K562 (cell line): Measurements from ENCODE around the gene GCDH. TPM values are rescaled to one million over a fixed set of nuclear protein-coding genes. Genes with fewer than 3 reads are reported as not detected.
A peak's percentile ranks its signal among the peaks of the same experiment; 100 is the strongest.

Source experiments
- DLX4 ChIP-seq: fragments of 250-450 bp; sonication (Bioruptor Pico); IDR thresholded peaks from 2 replicates; pipeline ENCODE4 v1.6.1; 2021; ENCODE audit warnings: mild to moderate bottlenecking
- E4F1 ChIP-seq: fragments of 250-450 bp; sonication (Bioruptor Pico); IDR thresholded peaks from 2 replicates; pipeline ENCODE4 v1.5.0; 2021; ENCODE audit warnings: mild to moderate bottlenecking, borderline replicate concordance
- GATAD2A ChIP-seq: fragments of 450-650 bp; IDR thresholded peaks from 2 replicates; pipeline ENCODE4 v1.6.1; 2017
- LARP7 ChIP-seq: fragments of 450-650 bp; IDR thresholded peaks from 2 replicates; pipeline ENCODE4 v1.6.1; 2016
- MEF2D ChIP-seq: conservative IDR thresholded peaks from 2 replicates; pipeline ENCODE4 v1.6.1; 2016; ENCODE audit warnings: low read depth, missing genetic modification characterization, missing compliant biosample characterization
- NEUROD1 ChIP-seq: fragments of 150-350 bp; IDR thresholded peaks from 2 replicates; pipeline ENCODE4 v1.6.1; 2014; ENCODE audit warnings: borderline replicate concordance, low read length, low read depth; ENCODE audit not compliant: partially characterized antibody
- NFATC3 ChIP-seq: fragments of 450-650 bp; IDR thresholded peaks from 2 replicates; pipeline ENCODE4 v1.6.1; 2017; ENCODE audit warnings: mild to moderate bottlenecking
- REST ChIP-seq, 2 experiments: fragments of 450-650 bp; formaldehyde crosslinking in 1 of 2; IDR thresholded peaks; 2 replicates each; pipeline versions ENCODE4 v1.4.0 to v1.6.1; 2014 to 2020; ENCODE audit warnings: mild to moderate bottlenecking in 2 of 2, borderline replicate concordance in 1 of 2, low read depth in 1 of 2
- SIN3A ChIP-seq, 2 experiments: fragments of 150-350 bp in 1 of 2; IDR thresholded peaks; 2 replicates each; pipeline ENCODE4 v1.6.1; 2011 to 2016; ENCODE audit warnings: borderline replicate concordance in 2 of 2, low read depth in 2 of 2, low read length in 2 of 2, mild to moderate bottlenecking in 2 of 2, moderate library complexity in 2 of 2; ENCODE audit not compliant: control insufficient read depth in 1 of 2
- SPI1 ChIP-seq: IDR thresholded peaks from 2 replicates; pipeline ENCODE4 v1.6.1; 2011; ENCODE audit warnings: low read depth, low read length, control low read depth, borderline replicate concordance
- ZNF589 ChIP-seq: fragments of 200-800 bp; sonication (Bioruptor generic); IDR thresholded peaks from 2 replicates; pipeline ENCODE4 v1.6.1; 2016; ENCODE audit warnings: low read depth, missing genetic modification characterization, missing compliant biosample characterization
- ZSCAN29 ChIP-seq: fragments of 450-650 bp; IDR thresholded peaks from 2 replicates; pipeline ENCODE4 v1.6.1; 2017
- polyA plus RNA-seq, 8 experiments: library from polyadenylated mRNA; depleted of rRNA in 4 of 8; stranded (reverse) in 5 of 8; unstranded in 3 of 8; fragments of >200 nt; fragmentation: Nextera tagmentation in 2 of 8; fragmentation: Illumina TruSeq in 1 of 8; extraction: Ambion mirVana in 2 of 8; extraction: Trizol in 1 of 8; gene quantifications; 2 replicates each; pipeline versions ENCODE4 v1.2.1 to v1.2.3, GENCODE V29; 2011 to 2014; ENCODE audit warnings: inconsistent platforms in 1 of 8, missing spikeins in 1 of 8
- total RNA-seq, 7 experiments: library from RNA; depleted of rRNA in 6 of 7; stranded (reverse); fragments of >200 nt in 6 of 7; fragmentation: Illumina TruSeq in 2 of 7; extraction: Trizol in 2 of 7; gene quantifications; 2 replicates each; pipeline versions ENCODE4 v1.2.1 to v1.2.3, GENCODE V29; 2011 to 2021; ENCODE audit warnings: low replicate concordance in 1 of 7

The GCDH gene
- total and polyA plus RNA-seq, 9 of the 15 experiments (the other 6 are each of a cell fraction or from before 2014, with no cell fraction given): 2.9 to 50.8 (median 19.1) TPM

- TF ChIP-seq DLX4 (CRISPR knock-in tag): no peak
- TF ChIP-seq GATAD2A: peak; percentile 77; the same call in 1 of the 2 replicates
- TF ChIP-seq LARP7: no peak
- no peak for TF ChIP-seq ZSCAN29
- peak; percentile 35 to 60; a peak in 1 of 4 replicates for TF ChIP-seq SIN3A (IDR thresholded peaks at IDR 0.05; ENCODE audit: borderline replicate concordance in 2 of 2, control insufficient read depth in 1 of 2, low read depth in 2 of 2, low read length in 2 of 2)
- TF ChIP-seq E4F1 (CRISPR knock-in tag): no peak
- TF ChIP-seq ZNF589 (CRISPR knock-in tag): peak; percentile 76; the same call in 1 of the 2 replicates
- no peak for TF ChIP-seq MEF2D
- peak; percentile 67 for TF ChIP-seq NEUROD1
- 0 out of 2 replicates have a peak, but pooled peaks have one; percentile 27 for TF ChIP-seq SPI1
- peak; percentile 30; the same call in 1 of the 2 replicates for TF ChIP-seq REST (IDR thresholded peaks at IDR 0.05; ENCODE audit: borderline replicate concordance)
- TF ChIP-seq REST (CRISPR knock-in tag; IDR thresholded peaks at IDR 0.05; ENCODE audit: low read depth): no peak
- TF ChIP-seq NFATC3: peak; percentile 79; the same call in 1 of the 2 replicates
Observed at GRCh38 chr19:12885749-12886650, 5.0 kb upstream of the GCDH start (continued).
